Gastroesophageal sphincter (tissue), 4 donors: ENCODE data around the gene MOB1B. TPM values are rescaled to one million over a fixed set of nuclear protein-coding genes. Genes with fewer than 3 reads are reported as not detected.

Experiments used
- ATAC-seq: fragments of 150-250 bp; one replicate; pipeline ENCODE4 v1.9.1; 2016; ENCODE audit warnings: mild to moderate bottlenecking, moderate library complexity
- H3K27ac ChIP-seq, 4 donors: fragments of 200-600 bp; sonication (generic) in 3 of 4; 1 replicate in 3 of 4; 2 replicates in 1 of 4; pipeline ENCODE4 v1.5.1; 2016 to 2019
- H3K27me3 ChIP-seq: fragments of 200-600 bp; sonication (generic); one replicate; pipeline ENCODE4 v1.5.1; 2019
- H3K36me3 ChIP-seq, 2 donors: fragments of 200-600 bp; sonication (generic); one replicate each; pipeline ENCODE4 v1.5.1; 2019; ENCODE audit warnings: control low read depth in 1 of 2
- H3K4me1 ChIP-seq, 3 donors: fragments of 200-600 bp; sonication (generic); 1 replicate in 2 of 3; 2 replicates in 1 of 3; pipeline ENCODE4 v1.5.1; 2016 to 2019; ENCODE audit warnings: control low read depth in 2 of 3
- H3K4me3 ChIP-seq, 2 donors: fragments of 200-600 bp; sonication (generic); one replicate each; pipeline ENCODE4 v1.5.1; 2019; ENCODE audit warnings: mild to moderate bottlenecking in 1 of 2, moderate library complexity in 1 of 2
- H3K9me3 ChIP-seq, 3 donors: fragments of 200-600 bp; sonication (generic); one replicate each; pipeline ENCODE4 v1.5.1; 2017 to 2019; ENCODE audit warnings: control low read depth in 2 of 3
- EP300 ChIP-seq: sonication (generic); formaldehyde crosslinking; IDR thresholded peaks from one replicate; pipeline ENCODE4 v1.6.1; 2017; ENCODE audit warnings: antibody characterized with exemption, mild to moderate bottlenecking
- POLR2A ChIP-seq, 2 donors: fragments of 450-650 bp; IDR thresholded peaks; one replicate each; pipeline ENCODE4 v1.6.1; 2017; ENCODE audit warnings: antibody characterized with exemption in 2 of 2, mild to moderate bottlenecking in 2 of 2, moderate library complexity in 1 of 2
- POLR2AphosphoS5 ChIP-seq: sonication (generic); formaldehyde crosslinking; IDR thresholded peaks from one replicate; pipeline ENCODE4 v1.6.1; 2017; ENCODE audit warnings: antibody characterized with exemption
- WGBS, 2 donors: methylation state at CpG; one replicate each; pipeline ENCODE4 v1.1.5; 2018; ENCODE audit warnings: low coverage in 1 of 2; 5-methylcytosine and 5-hydroxymethylcytosine counted together
- total RNA-seq, 4 donors: library from RNA; depleted of rRNA; stranded (reverse); fragments of >200 nt; gene quantifications; one replicate each; pipeline ENCODE4 v1.1.0, GENCODE V29; 2016
- TF ChIP-seq, protein P1 (sequence below), 4 experiments: fragments of 200-600 bp in 2 of 4; fragments of 450-650 bp in 2 of 4; sonication (generic) in 1 of 4; IDR thresholded peaks; one replicate each; pipeline ENCODE4 v1.5.1; 2017 to 2019; ENCODE audit warnings: antibody characterized with exemption in 4 of 4, mild to moderate bottlenecking in 2 of 4, moderate library complexity in 2 of 4

Gene MOB1B
- total RNA-seq, 4 donors from 2014 or later, result 19.6 to 31.5 (median 26.2) TPM

DNA sequence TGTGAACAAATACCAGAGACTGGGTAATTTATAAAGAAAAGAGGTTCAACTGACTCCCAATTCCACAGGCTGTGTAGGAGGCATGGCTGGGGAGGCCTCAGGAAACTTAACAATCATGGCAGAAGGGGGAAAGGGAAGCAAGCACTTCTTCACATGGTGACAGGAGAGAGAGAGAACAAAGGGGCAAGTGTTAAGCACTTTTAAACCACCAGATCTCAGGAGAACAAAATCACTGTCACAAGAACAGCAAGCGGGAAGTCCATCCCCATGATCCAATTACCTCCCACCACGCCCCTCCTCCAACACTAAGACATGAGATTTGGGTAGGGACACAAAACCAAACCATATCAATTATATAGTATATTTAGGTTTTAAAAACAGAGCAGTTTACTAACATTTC, 30.8 kb downstream of the MOB1B start:
- ATAC-seq, result no peak
- no peaks in the 10 kb centered on the region for H3K36me3 ChIP-seq
- WGBS, 2 donors, result 93 to 94% methylated on average over 2 of the region's 2 CpGs
- no peak overlapping the region for H3K27ac ChIP-seq
- TF ChIP-seq EP300, result no peak
- H3K4me3 ChIP-seq, result no peak overlapping the region
- H3K9me3 ChIP-seq, result no peaks in the 10 kb centered on the region
- H3K4me1 ChIP-seq, result peaks cover 0 to 29% (median 0%) of the 10 kb centered on the region in 3 donors
- H3K27me3 ChIP-seq, result no peaks in the 10 kb centered on the region

DNA sequence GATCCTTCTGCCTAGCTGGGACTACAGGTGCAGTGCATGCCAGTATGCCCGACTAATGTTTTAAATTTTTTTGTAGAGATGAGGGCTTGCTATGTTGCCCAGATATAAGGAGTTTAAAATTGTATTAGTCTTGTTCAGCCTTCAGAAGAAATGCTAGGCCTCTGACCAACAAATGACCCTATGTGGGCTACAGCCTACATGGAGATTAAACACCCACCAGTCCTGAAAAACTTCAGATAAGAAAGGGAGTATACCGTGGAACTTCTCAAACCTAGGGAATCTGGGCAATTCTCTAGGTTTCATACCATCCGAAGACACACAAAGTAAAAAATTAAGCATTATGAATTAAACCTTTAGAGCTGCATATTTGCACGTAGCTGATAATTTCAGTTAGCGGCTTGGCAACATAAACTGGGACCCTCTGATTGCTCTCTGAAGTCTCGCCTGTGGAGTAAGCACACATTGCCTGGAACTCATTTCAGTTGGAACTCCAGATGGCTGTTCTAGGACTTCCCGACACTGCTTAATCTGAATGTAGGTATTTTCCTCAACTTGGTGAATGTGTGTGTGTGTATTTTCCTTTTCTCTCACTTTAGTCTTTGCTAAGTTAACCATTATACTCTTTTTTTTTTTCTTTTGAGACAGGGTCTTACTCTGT, 33.0 kb downstream of the MOB1B start:
- TF ChIP-seq POLR2AphosphoS5, result no peak
- TF ChIP-seq, protein P1, sequence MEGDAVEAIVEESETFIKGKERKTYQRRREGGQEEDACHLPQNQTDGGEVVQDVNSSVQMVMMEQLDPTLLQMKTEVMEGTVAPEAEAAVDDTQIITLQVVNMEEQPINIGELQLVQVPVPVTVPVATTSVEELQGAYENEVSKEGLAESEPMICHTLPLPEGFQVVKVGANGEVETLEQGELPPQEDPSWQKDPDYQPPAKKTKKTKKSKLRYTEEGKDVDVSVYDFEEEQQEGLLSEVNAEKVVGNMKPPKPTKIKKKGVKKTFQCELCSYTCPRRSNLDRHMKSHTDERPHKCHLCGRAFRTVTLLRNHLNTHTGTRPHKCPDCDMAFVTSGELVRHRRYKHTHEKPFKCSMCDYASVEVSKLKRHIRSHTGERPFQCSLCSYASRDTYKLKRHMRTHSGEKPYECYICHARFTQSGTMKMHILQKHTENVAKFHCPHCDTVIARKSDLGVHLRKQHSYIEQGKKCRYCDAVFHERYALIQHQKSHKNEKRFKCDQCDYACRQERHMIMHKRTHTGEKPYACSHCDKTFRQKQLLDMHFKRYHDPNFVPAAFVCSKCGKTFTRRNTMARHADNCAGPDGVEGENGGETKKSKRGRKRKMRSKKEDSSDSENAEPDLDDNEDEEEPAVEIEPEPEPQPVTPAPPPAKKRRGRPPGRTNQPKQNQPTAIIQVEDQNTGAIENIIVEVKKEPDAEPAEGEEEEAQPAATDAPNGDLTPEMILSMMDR (IDR thresholded peaks at IDR 0.05), result no peak
- TF ChIP-seq POLR2A (IDR thresholded peaks at IDR 0.05), result no peak
- no peak for TF ChIP-seq EP300
- Histone ChIP-seq H3K27me3 (no peaks in the 10 kb centered on the region), H3K4me3 (no peak overlapping the region), H3K36me3 (no peaks in the 10 kb centered on the region), H3K9me3 (no peaks in the 10 kb centered on the region), H3K27ac (no peak overlapping the region), H3K4me1 (peaks cover 0 to 24% (median 0%) of the 10 kb centered on the region in 3 donors)
- WGBS, 2 donors, result 59 to 87% methylated on average over 6 to 7 of the region's 7 CpGs
- no peak for ATAC-seq

DNA sequence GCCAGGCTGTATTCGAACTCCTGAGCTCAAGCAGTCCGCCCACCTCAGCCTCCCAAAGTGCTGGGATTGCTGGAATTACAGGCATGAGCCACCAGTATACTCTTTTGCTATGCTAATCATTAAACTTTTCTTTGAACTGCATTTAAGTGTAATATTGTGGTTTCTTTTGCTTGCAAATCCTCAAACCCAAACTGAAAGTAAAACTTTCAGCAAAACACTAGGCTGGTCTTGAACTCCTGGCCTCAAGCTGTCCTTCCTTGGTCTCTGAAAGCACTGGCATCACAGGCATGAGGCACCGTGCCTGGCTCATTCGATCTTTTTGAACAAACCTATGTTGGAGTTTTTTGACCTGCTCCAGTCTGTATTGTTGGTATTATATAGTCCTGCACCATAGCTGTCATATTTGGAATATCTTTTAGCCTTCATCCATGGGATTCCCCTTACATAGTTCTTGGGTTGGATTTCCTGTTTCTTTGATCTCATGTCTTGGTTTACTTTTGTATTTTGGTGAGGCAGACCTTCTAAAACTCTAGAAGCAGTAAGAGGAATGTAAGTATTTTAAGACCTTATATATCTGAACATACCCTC, 34.1 kb downstream of the MOB1B start:
- no peak for TF ChIP-seq POLR2AphosphoS5
- TF ChIP-seq, protein P1 (IDR thresholded peaks at IDR 0.05), result no peak
- TF ChIP-seq EP300, result no peak
- TF ChIP-seq POLR2A (IDR thresholded peaks at IDR 0.05), result no peak
- Histone ChIP-seq H3K27me3 (no peaks in the 10 kb centered on the region), H3K9me3 (no peaks in the 10 kb centered on the region), H3K4me3 (no peak overlapping the region), H3K27ac (no peak overlapping the region), H3K4me1 (peaks cover 0 to 20% (median 0%) of the 10 kb centered on the region in 3 donors), H3K36me3 (no peaks in the 10 kb centered on the region)
- ATAC-seq, result no peak
- 70 to 73% methylated on average over 3 to 4 of the region's 4 CpGs for WGBS, 2 donors

DNA sequence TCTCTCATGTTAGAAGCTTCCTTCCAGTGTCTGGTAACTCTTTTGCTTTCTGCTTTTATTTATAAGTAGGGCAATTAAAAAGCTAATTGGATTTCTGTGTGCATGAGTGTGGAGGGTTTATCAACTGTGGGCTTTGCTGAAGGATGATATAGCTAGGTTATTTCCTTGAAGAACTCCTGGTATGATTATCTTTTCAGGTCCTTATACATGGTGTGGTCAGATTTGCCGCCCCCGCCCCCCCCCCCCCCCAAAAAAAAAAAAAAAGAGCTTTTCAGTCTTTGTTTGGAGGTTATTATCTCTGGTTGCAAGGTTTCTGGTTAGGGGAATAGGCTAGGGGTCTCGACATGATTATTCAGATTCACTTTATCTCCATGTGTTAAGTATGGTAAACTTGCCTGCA, 35.9 kb downstream of the MOB1B start:
- TF ChIP-seq, protein P1 (IDR thresholded peaks at IDR 0.05), result no peak
- TF ChIP-seq EP300 (no peak), POLR2A (IDR thresholded peaks at IDR 0.05) (no peak), POLR2AphosphoS5 (no peak)
- no peaks in the 10 kb centered on the region for H3K9me3 ChIP-seq

DNA sequence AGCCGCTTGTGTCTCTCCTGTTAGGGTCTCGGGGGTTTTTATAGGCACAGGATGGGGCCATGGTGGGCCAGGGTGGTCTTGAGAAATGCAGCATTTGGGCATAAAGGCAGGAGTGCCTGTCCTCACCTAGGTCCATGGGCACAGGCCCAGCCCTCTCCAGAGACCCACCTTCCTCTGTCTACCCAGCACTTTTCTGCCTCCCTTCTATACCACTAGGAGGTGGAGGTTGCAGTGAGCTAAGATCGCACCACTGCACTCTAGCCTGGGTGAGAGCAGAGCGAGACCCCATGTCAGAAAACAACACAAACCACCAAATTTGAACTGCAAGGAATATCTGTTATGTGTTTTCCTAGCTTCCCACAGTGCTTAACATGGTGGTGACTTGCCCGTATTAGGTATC, 38.0 kb downstream of the MOB1B start:
- Histone ChIP-seq H3K27ac (no peak overlapping the region), H3K27me3 (no peaks in the 10 kb centered on the region), H3K9me3 (no peaks in the 10 kb centered on the region), H3K4me3 (no peak overlapping the region), H3K4me1 (peaks cover 0 to 13% (median 0%) of the 10 kb centered on the region in 3 donors), H3K36me3 (no peaks in the 10 kb centered on the region)
- 97 to 100% methylated on average over 1 to 4 of the region's 5 CpGs for WGBS, 2 donors
- ATAC-seq, result no peak
- no peak for TF ChIP-seq POLR2AphosphoS5
- TF ChIP-seq, protein P1 (IDR thresholded peaks at IDR 0.05), result no peak
- no peak for TF ChIP-seq POLR2A (IDR thresholded peaks at IDR 0.05)
- no peak for TF ChIP-seq EP300

More for the DNA sequence above, 35.9 kb downstream of the MOB1B start:
- no peak for ATAC-seq
- Histone ChIP-seq H3K27ac (no peak overlapping the region), H3K27me3 (no peaks in the 10 kb centered on the region), H3K36me3 (no peaks in the 10 kb centered on the region), H3K4me1 (peaks cover 0 to 20% (median 0%) of the 10 kb centered on the region in 3 donors), H3K4me3 (no peak overlapping the region)
- 60% methylated on average over 1 of the region's 3 CpGs for WGBS, 2 donors
